DND-41 (cell line): ENCODE measurements around the gene XXYLT1.

Source experiments
- ATAC-seq: fragments of 200-7000 bp; cut with Tn5 transposase; 3 replicates; pipeline ENCODE4 v1.9.1; 2021; ENCODE audit warnings: low read depth; ENCODE audit not compliant: insufficient read depth
- DNase-seq: peaks from one replicate; pipeline ENCODE4 v3.0.0-alpha.2; 2020
- H2AFZ ChIP-seq: 2 replicates; pipeline ENCODE4 v1.6.0; 2012; ENCODE audit warnings: low read depth, low read length
- H3K27ac ChIP-seq: 2 replicates; pipeline ENCODE4 v1.5.1; 2012; ENCODE audit warnings: low read length, inconsistent platforms
- H3K27me3 ChIP-seq: fragments of 200-600 bp; sonication (generic); 2 replicates; pipeline ENCODE4 v1.6.0; 2012; ENCODE audit warnings: low read length, mild to moderate bottlenecking, inconsistent platforms; ENCODE audit not compliant: insufficient read depth, poor library complexity
- H3K36me3 ChIP-seq: 2 replicates; pipeline ENCODE4 v1.5.1; 2012; ENCODE audit warnings: low read length, inconsistent platforms; ENCODE audit not compliant: insufficient read depth
- H3K4me1 ChIP-seq: 2 replicates; pipeline ENCODE4 v1.5.1; 2012; ENCODE audit warnings: mild to moderate bottlenecking, low read length; ENCODE audit not compliant: insufficient read depth
- H3K4me2 ChIP-seq: 2 replicates; pipeline ENCODE4 v1.6.0; 2012; ENCODE audit warnings: mild to moderate bottlenecking, moderate library complexity, low read length, inconsistent platforms; ENCODE audit not compliant: insufficient read depth
- H3K4me3 ChIP-seq, 2 experiments: fragments of 200-600 bp in 1 of 2; shearing (Covaris generic) in 1 of 2; 2 replicates each; pipeline ENCODE4 v1.5.1; 2012 to 2016; ENCODE audit warnings: inconsistent platforms in 2 of 2, low read length in 2 of 2, mild to moderate bottlenecking in 2 of 2, low read depth in 1 of 2, moderate library complexity in 1 of 2
- H3K79me2 ChIP-seq: 2 replicates; pipeline ENCODE4 v1.6.0; 2012; ENCODE audit warnings: low read length, inconsistent platforms; ENCODE audit not compliant: insufficient read depth
- H3K9ac ChIP-seq: 2 replicates; pipeline ENCODE4 v1.6.0; 2012; ENCODE audit warnings: low read depth, mild to moderate bottlenecking, inconsistent platforms, low read length, moderate library complexity
- H3K9me3 ChIP-seq: 2 replicates; pipeline ENCODE4 v1.5.1; 2012; ENCODE audit warnings: low read length, moderate library complexity, mild to moderate bottlenecking, inconsistent platforms; ENCODE audit not compliant: insufficient read depth, severe bottlenecking
- H4K20me1 ChIP-seq: 2 replicates; pipeline ENCODE4 v1.6.0; 2012; ENCODE audit warnings: low read length; ENCODE audit not compliant: insufficient read depth
- CTCF ChIP-seq: IDR thresholded peaks from 2 replicates; pipeline ENCODE4 v1.5.1; 2012; ENCODE audit warnings: borderline replicate concordance, low read length, moderate library complexity, mild to moderate bottlenecking; ENCODE audit not compliant: poor library complexity, severe bottlenecking; ENCODE audit errors: extremely low read depth
- EZH2 ChIP-seq: IDR thresholded peaks from 3 replicates; pipeline ENCODE4 v1.6.1; 2012; ENCODE audit warnings: borderline replicate concordance, low read depth, mild to moderate bottlenecking, moderate library complexity, low read length, inconsistent platforms; ENCODE audit not compliant: severe bottlenecking

Gene XXYLT1

GRCh38 chr3:195172039-195172684, 98.8 kb downstream of the XXYLT1 start:
- Histone ChIP-seq H2AFZ (no peak overlapping the region), H3K36me3 (peaks cover 7% of the 10 kb centered on the region; the same call in 1 of the 2 replicates), H3K27ac (no peak overlapping the region), H3K79me2 (no peaks in the 10 kb centered on the region), H3K9ac (no peak overlapping the region), H3K4me3 (no peak overlapping the region), H3K9me3 (no peaks in the 10 kb centered on the region), H4K20me1 (peaks cover 22% of the 10 kb centered on the region; the same call in 1 of the 2 replicates), H3K4me1 (no peaks in the 10 kb centered on the region), H3K27me3 (no peaks in the 10 kb centered on the region), H3K4me2 (no peak overlapping the region)
- DNase-seq (no peak), ATAC-seq (no peak)
- no peak for TF ChIP-seq CTCF
- TF ChIP-seq EZH2 = no peak

GRCh38 chr3:195171093-195171873, 99.7 kb downstream of the XXYLT1 start:
- no peaks in the 10 kb centered on the region for H3K79me2 ChIP-seq
- H4K20me1 ChIP-seq = peaks cover 24% of the 10 kb centered on the region; the same call in 1 of the 2 replicates
- H3K27ac ChIP-seq = no peak overlapping the region
- ATAC-seq = no peak
- no peak overlapping the region for H3K4me3 ChIP-seq
- H2AFZ ChIP-seq = no peak overlapping the region
- DNase-seq = no peak
- H3K4me1 ChIP-seq = no peaks in the 10 kb centered on the region
- TF ChIP-seq EZH2 = no peak
- no peak for TF ChIP-seq CTCF
- H3K9me3 ChIP-seq = no peaks in the 10 kb centered on the region
- no peak overlapping the region for H3K4me2 ChIP-seq
- H3K27me3 ChIP-seq = no peaks in the 10 kb centered on the region
- peaks cover 7% of the 10 kb centered on the region; the same call in 1 of the 2 replicates for H3K36me3 ChIP-seq
- H3K9ac ChIP-seq = no peak overlapping the region

- Histone ChIP-seq H3K4me1 (no peaks in the 10 kb centered on the region), H3K27me3 (no peaks in the 10 kb centered on the region), H3K27ac (no peak overlapping the region), H3K36me3 (peaks cover 5% of the 10 kb centered on the region; the same call in 1 of the 2 replicates), H3K9me3 (no peaks in the 10 kb centered on the region), H4K20me1 (peaks cover 22% of the 10 kb centered on the region; the same call in 1 of the 2 replicates), H3K4me2 (no peak overlapping the region), H3K4me3 (no peak overlapping the region), H2AFZ (no peak overlapping the region), H3K9ac (no peak overlapping the region), H3K79me2 (no peaks in the 10 kb centered on the region)
- ATAC-seq (no peak), DNase-seq (no peak)
- TF ChIP-seq EZH2 (no peak), CTCF (no peak)
These were observed 100.5 kb downstream of the XXYLT1 start for GRCh38 chr3:195170496-195170895.
